Measurements from ENCODE around the gene TRAPPC12. TPM values are rescaled to one million over a fixed set of nuclear protein-coding genes. Genes with fewer than 3 reads are reported as not detected.

Gene TRAPPC12
- total RNA-seq, 4 donors from 2014 or later = 90.2 to 248 (median 157) TPM

GRCh38 chr2:3463944-3464343 is 84.5 kb downstream of the TRAPPC12 start:
- no peak overlapping the region for H3K4me3 ChIP-seq
- H3K9me3 ChIP-seq = no peaks in the 10 kb centered on the region
- no peaks in the 10 kb centered on the region for H3K27me3 ChIP-seq
- DNase-seq (ENCODE audit: low spot score in 2 of 2) = peak in 1 of 2 donors; percentile 32
- H3K36me3 ChIP-seq = peaks cover 70% of the 10 kb centered on the region
- H3K27ac ChIP-seq = no peak overlapping the region
- 90% methylated on average over 10 of the region's 13 CpGs for WGBS
- TF ChIP-seq POLR2AphosphoS5 (IDR thresholded peaks at IDR 0.05) = no peak
- no peak for TF ChIP-seq POLR2A (IDR thresholded peaks at IDR 0.05)
- TF ChIP-seq EP300 (IDR thresholded peaks at IDR 0.05) = no peak
- no peak for TF ChIP-seq CTCF (IDR thresholded peaks at IDR 0.05)
- peaks cover 11% of the 10 kb centered on the region for H3K4me1 ChIP-seq

GRCh38 chr2:3464401-3465005 is 85.0 kb downstream of the TRAPPC12 start:
- no peak for TF ChIP-seq EP300 (IDR thresholded peaks at IDR 0.05)
- Histone ChIP-seq H3K36me3 (peaks cover 66% of the 10 kb centered on the region), H3K9me3 (no peaks in the 10 kb centered on the region), H3K27me3 (no peaks in the 10 kb centered on the region), H3K27ac (no peak overlapping the region), H3K4me1 (peaks cover 15% of the 10 kb centered on the region), H3K4me3 (no peak overlapping the region)
- peak in 1 of 2 donors; percentile 67 for DNase-seq (ENCODE audit: low spot score in 2 of 2)
- 93% methylated on average over 21 of the region's 21 CpGs for WGBS

GRCh38 chr2:3465328-3465727 is 85.8 kb downstream of the TRAPPC12 start:
- no peak for TF ChIP-seq POLR2AphosphoS5 (IDR thresholded peaks at IDR 0.05)
- TF ChIP-seq POLR2A (IDR thresholded peaks at IDR 0.05) = no peak
- TF ChIP-seq EP300 (IDR thresholded peaks at IDR 0.05) = no peak
- TF ChIP-seq CTCF (IDR thresholded peaks at IDR 0.05) = no peak
- peak in 1 of 2 donors; percentile 47 for DNase-seq (ENCODE audit: low spot score in 2 of 2)
- Histone ChIP-seq H3K9me3 (no peaks in the 10 kb centered on the region), H3K27me3 (no peaks in the 10 kb centered on the region), H3K36me3 (peaks cover 61% of the 10 kb centered on the region), H3K4me3 (no peak overlapping the region), H3K4me1 (peaks cover 24% of the 10 kb centered on the region), H3K27ac (no peak overlapping the region)
- 94% methylated on average over 28 of the region's 28 CpGs for WGBS

- Histone ChIP-seq H3K36me3 (peaks cover 57% of the 10 kb centered on the region), H3K4me1 (peaks cover 30% of the 10 kb centered on the region), H3K9me3 (no peaks in the 10 kb centered on the region), H3K27me3 (no peaks in the 10 kb centered on the region), H3K4me3 (no peak overlapping the region), H3K27ac (peak overlapping the region; percentile 53)
- DNase-seq (ENCODE audit: low spot score in 2 of 2) = peak in 1 of 2 donors; percentile 44
- 92% methylated on average over 8 of the region's 13 CpGs for WGBS
- TF ChIP-seq POLR2AphosphoS5 (IDR thresholded peaks at IDR 0.05) (no peak), CTCF (IDR thresholded peaks at IDR 0.05) (no peak), POLR2A (IDR thresholded peaks at IDR 0.05) (no peak), EP300 (IDR thresholded peaks at IDR 0.05) (no peak)
Measured at GRCh38 chr2:3465844-3466481, 86.5 kb downstream of the TRAPPC12 start.

- Histone ChIP-seq H3K4me1 (peaks cover 34% of the 10 kb centered on the region), H3K27ac (peak overlapping the region; percentile 53), H3K27me3 (no peaks in the 10 kb centered on the region), H3K9me3 (no peaks in the 10 kb centered on the region), H3K4me3 (no peak overlapping the region), H3K36me3 (peaks cover 54% of the 10 kb centered on the region)
- TF ChIP-seq POLR2A (IDR thresholded peaks at IDR 0.05) (no peak), POLR2AphosphoS5 (IDR thresholded peaks at IDR 0.05) (no peak), CTCF (IDR thresholded peaks at IDR 0.05) (no peak), EP300 (IDR thresholded peaks at IDR 0.05) (no peak)
- DNase-seq (ENCODE audit: low spot score in 2 of 2) = no peak
- WGBS = 95% methylated on average over 6 of the region's 9 CpGs
Measured at GRCh38 chr2:3466482-3466863, 87.0 kb downstream of the TRAPPC12 start.
